H9 (cell line): ENCODE results near the gene TOM1L2. TPM values are rescaled to one million over a fixed set of nuclear protein-coding genes. Genes with fewer than 3 reads are reported as not detected.

ENCODE experiments used
- DNase-seq: peaks from one replicate; pipeline ENCODE4 v3.0.0-alpha.2; 2017
- H2AFZ ChIP-seq: one replicate; pipeline ENCODE4 v1.6.1; 2013; ENCODE audit warnings: mild to moderate bottlenecking, low read length, control low read depth, moderate library complexity
- H2AK5ac ChIP-seq: 2 replicates; pipeline ENCODE4 v1.6.1; 2013; ENCODE audit warnings: low read length, control low read depth, mixed read lengths; ENCODE audit not compliant: insufficient read length
- H2BK120ac ChIP-seq: one replicate; pipeline ENCODE4 v1.6.1; 2013; ENCODE audit warnings: low read depth, mild to moderate bottlenecking, low read length, control low read depth, inconsistent platforms; ENCODE audit not compliant: poor library complexity, severe bottlenecking
- H2BK12ac ChIP-seq: 2 replicates; pipeline ENCODE4 v1.6.1; 2013; ENCODE audit warnings: low read length, control low read depth, mixed read lengths, low read depth; ENCODE audit not compliant: insufficient read length
- H2BK15ac ChIP-seq: 2 replicates; pipeline ENCODE4 v1.6.1; 2013; ENCODE audit warnings: low read depth, low read length, control low read depth
- H2BK20ac ChIP-seq: one replicate; pipeline ENCODE4 v1.6.1; 2013; ENCODE audit warnings: low read depth, mild to moderate bottlenecking, low read length, control low read depth, inconsistent platforms; ENCODE audit not compliant: poor library complexity, severe bottlenecking
- H2BK5ac ChIP-seq: 2 replicates; pipeline ENCODE4 v1.6.1; 2013; ENCODE audit warnings: low read length, control low read depth, mixed read lengths; ENCODE audit not compliant: insufficient read length
- H3K14ac ChIP-seq: 2 replicates; pipeline ENCODE4 v1.6.1; 2013; ENCODE audit warnings: low read length, control low read depth; ENCODE audit not compliant: insufficient read depth
- H3K18ac ChIP-seq: 2 replicates; pipeline ENCODE4 v1.6.1; 2013; ENCODE audit warnings: low read depth, mild to moderate bottlenecking, mixed read lengths, low read length, control low read depth; ENCODE audit not compliant: insufficient read length
- H3K23ac ChIP-seq: 2 replicates; pipeline ENCODE4 v1.6.1; 2013; ENCODE audit warnings: low read length, control low read depth, mixed read lengths, low read depth; ENCODE audit not compliant: insufficient read length
- H3K23me2 ChIP-seq: 2 replicates; pipeline ENCODE4 v1.6.1; 2013; ENCODE audit warnings: low read depth, mild to moderate bottlenecking, mixed read lengths, low read length, control low read depth; ENCODE audit not compliant: insufficient read length, poor library complexity, severe bottlenecking
- H3K27ac ChIP-seq: 2 replicates; pipeline ENCODE4 v1.5.1; 2013; ENCODE audit warnings: low read length, control low read depth, mixed read lengths, low read depth; ENCODE audit not compliant: insufficient read length
- H3K27me3 ChIP-seq: 2 replicates; pipeline ENCODE4 v1.6.1; 2013; ENCODE audit warnings: low read length, control low read depth, inconsistent platforms; ENCODE audit not compliant: insufficient read depth
- H3K4ac ChIP-seq: 2 replicates; pipeline ENCODE4 v1.6.1; 2013; ENCODE audit warnings: low read depth, mild to moderate bottlenecking, control low read depth, inconsistent platforms, low read length, moderate library complexity
- H3K4me1 ChIP-seq: 2 replicates; pipeline ENCODE4 v1.6.1; 2013; ENCODE audit warnings: low read length, control low read depth, inconsistent platforms; ENCODE audit not compliant: insufficient read depth
- H3K4me2 ChIP-seq: 2 replicates; pipeline ENCODE4 v1.6.1; 2013; ENCODE audit warnings: low read length, control low read depth, mixed read lengths; ENCODE audit not compliant: insufficient read length, insufficient read depth
- H3K56ac ChIP-seq: 2 replicates; pipeline ENCODE4 v1.6.1; 2013; ENCODE audit warnings: low read depth, mild to moderate bottlenecking, mixed read lengths, low read length, control low read depth; ENCODE audit not compliant: insufficient read length
- H3K79me1 ChIP-seq: 2 replicates; pipeline ENCODE4 v1.6.1; 2013; ENCODE audit warnings: low read depth, mild to moderate bottlenecking, moderate library complexity, low read length, control low read depth, inconsistent platforms; ENCODE audit not compliant: insufficient read depth, poor library complexity, severe bottlenecking
- H3K79me2 ChIP-seq: 2 replicates; pipeline ENCODE4 v1.6.1; 2013; ENCODE audit warnings: low read length, control low read depth, inconsistent platforms; ENCODE audit not compliant: insufficient read depth
- H3K9ac ChIP-seq: 2 replicates; pipeline ENCODE4 v1.6.1; 2013; ENCODE audit warnings: low read length, control low read depth, mixed read lengths; ENCODE audit not compliant: insufficient read length; ENCODE audit errors: extremely low read depth
- H3K9me3 ChIP-seq: one replicate; pipeline ENCODE4 v1.6.1; 2013; ENCODE audit warnings: low read depth, low read length, inconsistent platforms; ENCODE audit not compliant: control insufficient read depth
- H3T11ph ChIP-seq: one replicate; pipeline ENCODE4 v1.6.1; 2013; ENCODE audit warnings: mild to moderate bottlenecking, low read length, control low read depth, inconsistent platforms
- H4K20me1 ChIP-seq: one replicate; pipeline ENCODE4 v1.6.1; 2013; ENCODE audit not compliant: control insufficient read depth, insufficient read length, insufficient read depth
- H4K5ac ChIP-seq: 2 replicates; pipeline ENCODE4 v1.6.1; 2013; ENCODE audit warnings: low read depth, mild to moderate bottlenecking, mixed read lengths, low read length, control low read depth; ENCODE audit not compliant: insufficient read length
- H4K8ac ChIP-seq: replicated peaks from 2 replicates; pipeline ENCODE4 v1.6.1; 2013; ENCODE audit warnings: low read length, control low read depth, mixed read lengths, low read depth; ENCODE audit not compliant: insufficient read length
- H4K91ac ChIP-seq: 2 replicates; pipeline ENCODE4 v1.6.1; 2013; ENCODE audit warnings: low read depth, mild to moderate bottlenecking, moderate library complexity, mixed read lengths, low read length, control low read depth; ENCODE audit not compliant: insufficient read length
- H3K27ac Mint-ChIP-seq, 3 experiments: 2 replicates in 2 of 3; 3 replicates in 1 of 3; pipeline ENCODE4 v1.8.0; 2020 to 2021; ENCODE audit warnings: mixed read lengths in 3 of 3, mild to moderate bottlenecking in 1 of 3, moderate library complexity in 1 of 3
- H3K27me3 Mint-ChIP-seq: 2 replicates; pipeline ENCODE4 v1.8.0; 2021; ENCODE audit warnings: low read depth, mild to moderate bottlenecking, moderate library complexity, mixed read lengths
- H3K36me3 Mint-ChIP-seq, 3 experiments: 2 replicates in 2 of 3; 3 replicates in 1 of 3; pipeline ENCODE4 v1.8.0; 2020 to 2021; ENCODE audit warnings: low read depth in 3 of 3, mixed read lengths in 3 of 3; ENCODE audit not compliant: insufficient read depth in 1 of 3
- H3K4me1 Mint-ChIP-seq, 2 experiments: 2 replicates each; pipeline ENCODE4 v1.8.0; 2020; ENCODE audit warnings: mixed read lengths in 2 of 2
- H3K4me3 Mint-ChIP-seq, 2 experiments: 2 replicates in 1 of 2; 3 replicates in 1 of 2; pipeline ENCODE4 v1.8.0; 2020 to 2021; ENCODE audit warnings: mild to moderate bottlenecking in 2 of 2, mixed read lengths in 2 of 2, moderate library complexity in 1 of 2
- H3K9me3 Mint-ChIP-seq, 2 experiments: 2 replicates in 1 of 2; 3 replicates in 1 of 2; pipeline ENCODE4 v1.8.0; 2020; ENCODE audit warnings: mild to moderate bottlenecking in 2 of 2, mixed read lengths in 2 of 2, moderate library complexity in 1 of 2
- CTCF ChIP-seq: fragments of 200-600 bp; sonication (generic); conservative IDR thresholded peaks from 3 replicates; pipeline ENCODE4 v1.8.0; 2021; ENCODE audit warnings: antibody characterized with exemption, mild to moderate bottlenecking
- WGBS: extraction: QIAGEN DNeasy Blood & Tissue Kit; methylation state at CpG from one replicate; pipeline ENCODE4 v1.1.7; 2013; ENCODE audit warnings: missing lambda C conversion rate, low lambda C conversion rate, mixed read lengths; ENCODE audit not compliant: insufficient read length; ENCODE audit errors: extremely low coverage; 5-methylcytosine and 5-hydroxymethylcytosine counted together
- total RNA-seq: library from RNA; stranded (reverse); gene quantifications from 2 replicates; pipeline ENCODE4 v1.2.1, GENCODE V29; 2021

Gene TOM1L2
- total RNA-seq, 1 experiment from 2014 or later, result 4.6 TPM

GRCh38 chr17:17883801-17884200, 88.4 kb downstream of the TOM1L2 start:
- H3T11ph ChIP-seq, result no peak overlapping the region

More at GRCh38 chr17:17883801-17884200, 88.4 kb downstream of the TOM1L2 start:
- no peak overlapping the region for H2BK20ac ChIP-seq
- no peak overlapping the region for H2AK5ac ChIP-seq
- H3K18ac ChIP-seq, result no peak overlapping the region
- H3K14ac ChIP-seq, result no peak overlapping the region
- H2BK120ac ChIP-seq, result no peak overlapping the region
- H3K79me1 ChIP-seq, result no peaks in the 10 kb centered on the region
- Mint-ChIP-seq H3K36me3 (no peaks in the 10 kb centered on the region), H3K27ac (no peak overlapping the region), H3K4me3 (no peak overlapping the region), H3K27me3 (peaks cover 8% of the 10 kb centered on the region), H3K4me1 (peaks cover 43 to 46% of the 10 kb centered on the region in 2 experiments), H3K9me3 (no peaks in the 10 kb centered on the region; a peak in 1 of 5 replicates)
- H2BK15ac ChIP-seq, result no peak overlapping the region
- no peak overlapping the region for H4K5ac ChIP-seq
- DNase-seq, result no peak
- no peak for TF ChIP-seq CTCF
- peaks cover 12% of the 10 kb centered on the region; the same call in 1 of the 2 replicates for H3K4me1 ChIP-seq
- no peaks in the 10 kb centered on the region for H3K79me2 ChIP-seq
- no peak overlapping the region for H3K56ac ChIP-seq
- no peak overlapping the region for H2AFZ ChIP-seq
- H3K4ac ChIP-seq, result no peak overlapping the region
- no peak overlapping the region for H3K23ac ChIP-seq
- no peak overlapping the region for H3K9ac ChIP-seq
- H3K23me2 ChIP-seq, result no peaks in the 10 kb centered on the region
- H4K20me1 ChIP-seq, result no peaks in the 10 kb centered on the region
- no peak overlapping the region for H4K91ac ChIP-seq
- no peaks in the 10 kb centered on the region for H3K9me3 ChIP-seq
- no peak overlapping the region for H4K8ac ChIP-seq
- WGBS, result no CpG with 5 or more reads among the region's 3 CpGs
- H3K4me2 ChIP-seq, result no peak overlapping the region
- no peaks in the 10 kb centered on the region for H3K27me3 ChIP-seq
- no peak overlapping the region for H3K27ac ChIP-seq
- H2BK12ac ChIP-seq, result no peak overlapping the region
- no peak overlapping the region for H2BK5ac ChIP-seq
